ENCODE data around the gene SLC9A9.

The SLC9A9 gene

DNA sequence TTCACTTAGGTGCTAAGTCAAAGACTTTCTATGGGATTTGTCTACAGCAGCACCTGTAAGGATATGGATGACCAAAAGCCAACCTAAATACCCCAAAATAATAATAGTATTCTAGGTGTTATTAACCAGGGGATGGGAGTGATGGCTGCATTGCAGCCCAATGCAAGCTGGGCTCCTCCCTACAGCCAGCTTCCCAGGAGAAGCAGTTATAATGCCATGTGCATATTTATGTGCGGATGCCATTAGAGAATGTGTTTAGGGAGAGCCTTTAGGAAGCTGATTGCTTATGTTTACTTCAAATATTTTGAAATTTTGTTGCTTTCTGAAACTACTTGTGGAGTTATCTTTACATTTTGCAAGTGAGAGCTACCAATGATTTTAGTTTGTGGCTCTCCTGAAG is 491.4 kb downstream of the SLC9A9 start:
- H3K36me3 ChIP-seq (ENCODE audit: control insufficient read depth in 1 of 2, insufficient read depth in 2 of 2, low read length in 2 of 2) = no peaks in the 10 kb centered on the region
- H2BK120ac ChIP-seq (ENCODE audit: insufficient read depth, low read length, poor library complexity) = no peak overlapping the region
- no CpG with 5 or more reads among the region's 1 CpG for WGBS (ENCODE audit: extremely low coverage, insufficient coverage, insufficient read length)

DNA sequence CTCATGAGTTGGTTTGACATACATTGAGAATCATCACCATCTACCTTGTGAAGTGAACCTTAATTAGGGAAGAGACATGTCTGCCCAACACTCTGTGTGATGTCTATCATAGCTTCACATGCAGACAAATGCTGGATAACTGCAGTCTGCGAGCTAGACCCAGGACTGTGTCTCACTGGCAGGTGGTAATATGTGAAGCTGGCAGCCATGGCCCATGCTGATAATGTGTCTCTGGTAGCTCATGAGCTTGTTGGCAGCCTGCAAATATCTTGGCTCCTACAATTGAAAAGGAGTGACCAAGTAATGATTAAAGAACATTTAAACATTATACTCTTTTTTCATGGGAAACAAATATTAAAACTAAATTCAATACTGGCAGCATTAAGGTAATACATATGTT is 493.9 kb downstream of the SLC9A9 start:
- Histone ChIP-seq H2AFZ (ENCODE audit: insufficient read depth, low read length, poor library complexity) (no peak overlapping the region), H2BK12ac (ENCODE audit: low read length) (no peak overlapping the region), H3K4me3 (ENCODE audit: low read depth, low read length) (no peak overlapping the region), H3K18ac (ENCODE audit: low read length) (no peak overlapping the region), H3K36me3 (ENCODE audit: control insufficient read depth in 1 of 2, insufficient read depth in 2 of 2, low read length in 2 of 2) (no peaks in the 10 kb centered on the region), H4K12ac (ENCODE audit: low read depth, low read length) (no peak overlapping the region), H3K4ac (ENCODE audit: low read depth, low read length) (no peak overlapping the region), H4K91ac (ENCODE audit: low read depth, low read length) (no peak overlapping the region), H3K9ac (ENCODE audit: low read length) (no peak overlapping the region), H2AK5ac (ENCODE audit: low read length) (no peak overlapping the region), H3K4me1 (ENCODE audit: control insufficient read depth in 1 of 2, insufficient read depth in 2 of 2, low read length in 2 of 2) (peaks cover 3% of the 10 kb centered on the region in 2 experiments), H3K79me1 (ENCODE audit: low read length) (no peaks in the 10 kb centered on the region), H3K79me2 (ENCODE audit: control insufficient read depth, insufficient read depth, low read length, poor library complexity) (no peaks in the 10 kb centered on the region), H4K8ac (ENCODE audit: low read depth, low read length) (no peak overlapping the region), H3K4me2 (ENCODE audit: low read length) (no peak overlapping the region), H3K27ac (ENCODE audit: low read depth, low read length) (no peak overlapping the region), H2BK5ac (ENCODE audit: low read depth, low read length, poor library complexity) (no peak overlapping the region), H3K27me3 (ENCODE audit: insufficient read depth, low read length) (no peaks in the 10 kb centered on the region), H3K23ac (ENCODE audit: low read length) (no peak overlapping the region), H3K9me3 (ENCODE audit: insufficient read depth, low read depth, low read length) (no peaks in the 10 kb centered on the region), H3K14ac (ENCODE audit: low read length) (no peak overlapping the region), H2BK120ac (ENCODE audit: insufficient read depth, low read length, poor library complexity) (no peak overlapping the region)
- DNase-seq = no peak
- WGBS (ENCODE audit: extremely low coverage, insufficient coverage, insufficient read length) = no CpG with 5 or more reads among the region's 1 CpG

More for the DNA sequence above, 491.4 kb downstream of the SLC9A9 start:
- Histone ChIP-seq H2BK5ac (ENCODE audit: low read depth, low read length, poor library complexity) (no peak overlapping the region), H3K4ac (ENCODE audit: low read depth, low read length) (no peak overlapping the region), H3K9ac (ENCODE audit: low read length) (no peak overlapping the region), H3K18ac (ENCODE audit: low read length) (no peak overlapping the region), H4K8ac (ENCODE audit: low read depth, low read length) (no peak overlapping the region), H2AFZ (ENCODE audit: insufficient read depth, low read length, poor library complexity) (no peak overlapping the region), H3K4me2 (ENCODE audit: low read length) (no peak overlapping the region), H3K9me3 (ENCODE audit: insufficient read depth, low read depth, low read length) (no peaks in the 10 kb centered on the region), H3K4me1 (ENCODE audit: control insufficient read depth in 1 of 2, insufficient read depth in 2 of 2, low read length in 2 of 2) (peaks cover 2 to 3% of the 10 kb centered on the region in 2 experiments), H3K79me1 (ENCODE audit: low read length) (no peaks in the 10 kb centered on the region), H3K27me3 (ENCODE audit: insufficient read depth, low read length) (no peaks in the 10 kb centered on the region), H3K4me3 (ENCODE audit: low read depth, low read length) (no peak overlapping the region), H3K23ac (ENCODE audit: low read length) (no peak overlapping the region), H2AK5ac (ENCODE audit: low read length) (no peak overlapping the region), H3K27ac (ENCODE audit: low read depth, low read length) (no peak overlapping the region), H3K14ac (ENCODE audit: low read length) (no peak overlapping the region), H4K91ac (ENCODE audit: low read depth, low read length) (no peak overlapping the region), H3K79me2 (ENCODE audit: control insufficient read depth, insufficient read depth, low read length, poor library complexity) (no peaks in the 10 kb centered on the region), H2BK12ac (ENCODE audit: low read length) (no peak overlapping the region), H4K12ac (ENCODE audit: low read depth, low read length) (no peak overlapping the region)
- DNase-seq = no peak

DNA sequence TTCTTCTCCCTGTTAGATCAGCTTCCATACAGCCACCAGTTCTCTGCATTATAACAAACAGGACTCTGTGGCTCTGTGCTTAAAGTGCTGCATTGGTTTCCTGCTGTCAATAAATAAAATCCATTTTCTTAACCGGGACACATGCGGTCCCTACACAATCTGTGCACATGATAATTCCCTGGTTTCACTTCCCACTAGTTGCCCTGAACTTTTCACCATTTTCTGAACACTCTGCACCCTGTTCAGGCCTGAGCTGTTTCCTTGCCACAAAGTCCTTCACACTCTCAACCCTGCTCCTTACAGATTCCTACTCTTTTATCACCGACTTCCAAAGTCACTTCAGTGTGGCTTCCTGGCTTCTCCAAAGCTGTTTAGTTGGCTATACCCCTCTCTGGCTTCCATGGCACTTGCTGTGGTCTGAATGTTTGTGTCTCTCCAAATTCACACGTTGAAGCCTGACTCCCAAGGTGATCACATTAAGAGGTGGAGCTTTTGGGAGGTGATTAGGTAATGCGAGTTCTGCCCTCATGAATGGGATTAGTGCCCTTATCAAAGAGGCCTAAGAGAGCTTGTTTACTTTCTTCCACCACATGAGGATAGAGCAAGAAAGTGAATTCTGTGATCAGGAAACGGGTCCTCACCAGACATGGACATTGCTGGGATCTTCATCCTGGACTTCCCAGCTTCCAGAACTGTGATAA is 495.3 kb downstream of the SLC9A9 start:
- no CpG with 5 or more reads among the region's 6 CpGs for WGBS (ENCODE audit: extremely low coverage, insufficient coverage, insufficient read length)
- H3K9ac ChIP-seq (ENCODE audit: low read length) = no peak overlapping the region

DNA sequence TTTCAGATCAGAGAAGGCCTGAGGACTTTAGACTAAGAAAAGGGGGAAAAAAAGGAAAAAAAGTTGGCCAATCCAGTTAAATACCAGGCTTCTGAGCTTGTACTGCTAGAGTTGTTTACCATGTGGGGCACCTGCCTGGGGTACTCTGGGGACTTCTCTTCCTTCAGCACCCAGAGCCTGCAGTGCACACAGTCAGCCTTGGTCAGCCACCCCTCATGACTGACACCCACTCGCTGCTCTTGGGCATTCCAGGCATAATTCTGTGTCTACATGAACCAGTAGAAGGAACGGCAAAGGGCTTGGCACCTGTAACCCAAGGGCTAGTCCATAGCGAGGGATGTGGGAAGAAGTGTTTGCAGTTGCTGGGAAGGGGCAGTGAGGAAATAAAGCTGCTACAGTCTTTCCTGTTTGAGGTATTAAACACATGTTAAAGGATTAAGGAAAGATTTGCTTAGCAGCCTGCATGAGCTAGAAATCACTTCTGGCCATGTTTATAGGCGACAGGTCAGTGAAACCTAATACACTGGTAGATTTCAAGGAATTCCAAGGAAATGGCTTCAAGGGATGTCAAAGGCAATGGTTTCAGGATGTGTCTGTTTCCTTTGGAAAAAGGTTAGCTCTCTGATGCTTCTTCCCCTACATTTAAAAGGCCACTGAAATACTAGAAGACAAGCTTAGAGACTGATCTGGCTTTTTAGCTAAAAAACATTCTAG is 496.2 kb downstream of the SLC9A9 start:
- no peaks in the 10 kb centered on the region for H3K27me3 ChIP-seq (ENCODE audit: insufficient read depth, low read length)
- no peak overlapping the region for H3K27ac ChIP-seq (ENCODE audit: low read depth, low read length)
- no peak overlapping the region for H2AFZ ChIP-seq (ENCODE audit: insufficient read depth, low read length, poor library complexity)
- no peak overlapping the region for H4K91ac ChIP-seq (ENCODE audit: low read depth, low read length)
- H3K4me2 ChIP-seq (ENCODE audit: low read length) = no peak overlapping the region
- no peak overlapping the region for H3K23ac ChIP-seq (ENCODE audit: low read length)
- H3K4ac ChIP-seq (ENCODE audit: low read depth, low read length) = no peak overlapping the region
- WGBS (ENCODE audit: extremely low coverage, insufficient coverage, insufficient read length) = no CpG with 5 or more reads among the region's 4 CpGs
- H2BK5ac ChIP-seq (ENCODE audit: low read depth, low read length, poor library complexity) = no peak overlapping the region
- H3K4me3 ChIP-seq (ENCODE audit: low read depth, low read length) = no peak overlapping the region
- no peak overlapping the region for H2BK12ac ChIP-seq (ENCODE audit: low read length)
- H3K18ac ChIP-seq (ENCODE audit: low read length) = no peak overlapping the region
- H3K14ac ChIP-seq (ENCODE audit: low read length) = no peak overlapping the region
- H4K12ac ChIP-seq (ENCODE audit: low read depth, low read length) = no peak overlapping the region
- H4K8ac ChIP-seq (ENCODE audit: low read depth, low read length) = no peak overlapping the region
- H2AK5ac ChIP-seq (ENCODE audit: low read length) = no peak overlapping the region
- DNase-seq = no peak
- H2BK120ac ChIP-seq (ENCODE audit: insufficient read depth, low read length, poor library complexity) = no peak overlapping the region
- no peaks in the 10 kb centered on the region for H3K79me2 ChIP-seq (ENCODE audit: control insufficient read depth, insufficient read depth, low read length, poor library complexity)
- no peaks in the 10 kb centered on the region for H3K79me1 ChIP-seq (ENCODE audit: low read length)
- H3K4me1 ChIP-seq (ENCODE audit: control insufficient read depth in 1 of 2, insufficient read depth in 2 of 2, low read length in 2 of 2) = peaks cover 3% of the 10 kb centered on the region in 2 experiments
- no peaks in the 10 kb centered on the region for H3K36me3 ChIP-seq (ENCODE audit: control insufficient read depth in 1 of 2, insufficient read depth in 2 of 2, low read length in 2 of 2)
- no peaks in the 10 kb centered on the region for H3K9me3 ChIP-seq (ENCODE audit: insufficient read depth, low read depth, low read length)
- H3K9ac ChIP-seq (ENCODE audit: low read length) = no peak overlapping the region

More for the DNA sequence above, 495.3 kb downstream of the SLC9A9 start:
- H4K8ac ChIP-seq (ENCODE audit: low read depth, low read length) = no peak overlapping the region
- peaks cover 3% of the 10 kb centered on the region in 2 experiments for H3K4me1 ChIP-seq (ENCODE audit: control insufficient read depth in 1 of 2, insufficient read depth in 2 of 2, low read length in 2 of 2)
- H3K79me1 ChIP-seq (ENCODE audit: low read length) = no peaks in the 10 kb centered on the region
- DNase-seq = no peak
- H3K23ac ChIP-seq (ENCODE audit: low read length) = no peak overlapping the region
- no peak overlapping the region for H4K12ac ChIP-seq (ENCODE audit: low read depth, low read length)
- H2BK12ac ChIP-seq (ENCODE audit: low read length) = no peak overlapping the region
- no peak overlapping the region for H3K4me3 ChIP-seq (ENCODE audit: low read depth, low read length)
- H2AK5ac ChIP-seq (ENCODE audit: low read length) = no peak overlapping the region
- no peaks in the 10 kb centered on the region for H3K36me3 ChIP-seq (ENCODE audit: control insufficient read depth in 1 of 2, insufficient read depth in 2 of 2, low read length in 2 of 2)
- no peaks in the 10 kb centered on the region for H3K79me2 ChIP-seq (ENCODE audit: control insufficient read depth, insufficient read depth, low read length, poor library complexity)
- no peak overlapping the region for H2BK5ac ChIP-seq (ENCODE audit: low read depth, low read length, poor library complexity)
- H3K9me3 ChIP-seq (ENCODE audit: insufficient read depth, low read depth, low read length) = no peaks in the 10 kb centered on the region
- H2AFZ ChIP-seq (ENCODE audit: insufficient read depth, low read length, poor library complexity) = no peak overlapping the region
- no peak overlapping the region for H3K27ac ChIP-seq (ENCODE audit: low read depth, low read length)
- H4K91ac ChIP-seq (ENCODE audit: low read depth, low read length) = no peak overlapping the region
- no peak overlapping the region for H3K18ac ChIP-seq (ENCODE audit: low read length)
- no peaks in the 10 kb centered on the region for H3K27me3 ChIP-seq (ENCODE audit: insufficient read depth, low read length)
- no peak overlapping the region for H3K4ac ChIP-seq (ENCODE audit: low read depth, low read length)
- H2BK120ac ChIP-seq (ENCODE audit: insufficient read depth, low read length, poor library complexity) = no peak overlapping the region
- H3K4me2 ChIP-seq (ENCODE audit: low read length) = no peak overlapping the region
- no peak overlapping the region for H3K14ac ChIP-seq (ENCODE audit: low read length)
